GM21515 (cell line): ENCODE results near the gene EVC2.

ENCODE experiments used
- ATAC-seq: cut with Tn5 transposase; IDR thresholded peaks from one replicate; pipeline ENCODE4 v1.9.1; 2021; ENCODE audit not compliant: unreplicated experiment

The EVC2 gene

DNA sequence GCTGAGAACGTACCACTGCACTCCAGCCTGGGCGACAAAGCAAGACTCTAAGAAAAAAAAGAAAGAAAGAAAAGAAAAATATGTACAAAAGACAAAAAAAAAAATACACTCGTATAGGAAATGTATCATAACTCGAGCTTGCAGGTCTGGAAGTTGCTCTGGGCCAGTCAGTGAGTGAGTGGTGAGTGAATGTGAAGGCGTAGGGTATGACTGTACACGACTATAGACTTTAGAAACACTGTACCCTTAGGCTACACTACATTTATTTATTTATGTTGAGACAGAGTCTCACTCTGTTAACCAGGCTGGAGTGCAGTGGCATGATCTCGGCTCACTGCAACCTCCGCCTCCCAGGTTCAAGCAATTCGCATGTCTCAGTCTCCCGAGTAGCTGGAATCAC is 29.4 kb downstream of the EVC2 start:
- no peak for ATAC-seq

DNA sequence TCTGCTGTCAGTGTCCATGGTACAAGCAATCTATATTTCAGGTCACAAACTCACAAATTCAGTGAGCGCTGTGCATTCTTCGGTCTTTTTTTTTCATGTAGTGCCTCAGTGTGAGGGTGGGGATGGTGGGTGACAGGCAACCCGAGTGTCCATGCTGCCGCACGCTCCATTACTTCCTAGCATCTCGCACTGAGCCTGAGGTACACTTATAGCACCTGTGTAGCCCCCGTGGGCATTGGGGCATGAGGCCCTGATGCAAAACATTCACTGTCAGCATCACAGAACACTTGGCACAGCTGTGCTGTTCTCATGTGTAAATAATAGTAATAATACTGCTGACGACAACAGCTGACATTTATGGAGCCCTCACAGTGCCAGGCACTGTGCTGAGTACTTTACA is 31.6 kb downstream of the EVC2 start:
- ATAC-seq: no peak

DNA sequence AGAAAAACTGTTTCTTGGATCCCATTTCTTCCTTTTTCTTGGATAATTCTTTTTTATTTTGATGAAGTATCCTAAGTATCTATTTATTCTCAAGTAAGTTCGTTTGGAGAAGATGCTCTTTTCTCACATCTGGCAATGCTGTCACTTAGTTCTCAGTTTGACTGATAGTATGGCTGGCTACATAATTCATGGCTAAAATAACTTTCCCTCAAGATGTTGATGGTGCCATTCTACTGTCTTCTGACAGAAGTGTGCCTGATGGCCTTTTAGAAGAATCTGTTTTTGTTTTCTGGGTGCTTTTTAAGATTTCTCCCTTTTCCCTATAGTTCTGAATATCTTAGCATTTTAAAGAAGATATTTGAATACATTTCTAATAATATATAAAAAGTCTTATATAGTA is 41.6 kb downstream of the EVC2 start:
- no peak for ATAC-seq

DNA sequence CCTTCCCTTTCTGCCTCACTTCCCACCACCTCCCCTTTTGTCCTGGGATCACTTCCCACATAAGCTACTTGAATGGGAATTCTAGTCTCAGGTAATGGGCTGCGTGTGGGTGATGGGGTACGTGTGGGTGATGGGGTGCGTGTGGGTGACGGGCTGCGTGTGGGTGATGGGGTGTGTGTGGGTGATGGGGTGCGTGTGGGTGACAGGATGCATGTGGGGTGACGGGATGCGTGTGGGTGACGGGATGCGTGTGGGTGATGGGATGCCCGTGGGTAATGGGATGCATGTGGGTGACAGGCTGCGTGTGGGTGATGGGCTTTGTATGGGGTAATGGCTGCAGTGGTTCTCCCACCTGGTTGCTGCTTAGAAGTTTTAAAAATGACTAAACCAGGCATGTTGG is 43.6 kb downstream of the EVC2 start:
- no peak for ATAC-seq

DNA sequence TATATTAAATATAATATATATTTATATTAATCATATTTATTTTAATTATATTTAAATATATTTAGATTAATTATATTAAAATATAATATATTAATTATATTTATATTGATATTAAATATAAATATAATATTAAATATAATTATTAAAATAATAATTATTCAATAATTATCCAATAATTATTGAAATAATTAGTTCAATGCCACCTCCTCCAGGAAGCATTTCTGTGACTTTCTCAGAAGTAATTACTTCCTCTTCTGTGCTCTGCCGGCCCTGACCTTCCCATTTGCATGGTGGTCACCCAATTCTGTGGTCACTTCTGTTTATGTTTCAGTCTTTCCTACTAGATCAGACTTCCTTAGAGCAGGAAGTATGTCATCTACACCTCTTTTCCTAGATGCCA is 45.8 kb downstream of the EVC2 start:
- ATAC-seq: no peak

DNA sequence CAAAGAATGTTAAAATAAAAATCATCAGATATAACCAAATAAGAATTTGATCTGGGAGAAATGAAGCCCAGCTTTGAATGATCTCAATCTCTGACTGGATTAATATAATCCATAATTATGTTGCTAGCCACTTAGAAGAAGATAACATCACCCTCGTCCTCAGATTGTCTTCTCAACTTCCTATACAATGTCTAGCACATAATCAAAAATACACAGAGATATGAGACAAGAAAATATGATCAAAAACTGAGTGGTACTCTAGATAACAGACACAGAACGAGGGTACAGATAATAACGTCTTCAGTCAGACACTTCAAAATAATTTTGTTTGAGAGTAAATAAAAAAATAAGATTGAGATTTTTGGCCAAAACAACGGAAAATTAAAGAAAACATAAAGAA is 47.1 kb downstream of the EVC2 start:
- no peak for ATAC-seq

- no peak for ATAC-seq
Observed at GRCh38 chr4:5660185-5660584, 48.2 kb downstream of the EVC2 start.

GRCh38 chr4:5658974-5659373 is 49.4 kb downstream of the EVC2 start:
- ATAC-seq: no peak

GRCh38 chr4:5656415-5656814 is 51.9 kb downstream of the EVC2 start:
- ATAC-seq: no peak

GRCh38 chr4:5654791-5655190 is 53.6 kb downstream of the EVC2 start:
- ATAC-seq: no peak

GRCh38 chr4:5651089-5651488 is 57.3 kb downstream of the EVC2 start:
- ATAC-seq: no peak

- no peak for ATAC-seq
Observed at GRCh38 chr4:5650040-5650439, 58.3 kb downstream of the EVC2 start.

DNA sequence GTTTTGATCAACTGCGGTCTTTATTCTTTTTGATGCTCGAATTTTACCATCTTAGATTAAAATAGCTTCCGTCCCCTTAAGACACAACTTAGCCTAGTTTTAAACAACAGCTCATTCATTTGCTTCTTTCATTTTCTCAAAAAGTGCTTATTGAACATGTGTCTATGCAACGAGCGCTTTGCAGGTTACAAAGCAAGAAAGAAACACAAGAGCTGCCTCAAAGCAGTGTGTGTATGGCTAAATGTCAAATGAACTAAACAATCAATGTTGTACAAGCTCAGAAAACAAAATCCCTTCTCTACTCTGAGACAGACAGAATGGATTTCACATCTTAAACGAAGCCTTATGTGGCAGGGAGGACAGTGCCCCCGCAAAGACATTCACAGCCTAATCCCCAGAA is 61.0 kb downstream of the EVC2 start:
- no peak for ATAC-seq

GRCh38 chr4:5640096-5640495 is 68.3 kb downstream of the EVC2 start:
- no peak for ATAC-seq

GRCh38 chr4:5639556-5639955 is 68.8 kb downstream of the EVC2 start:
- no peak for ATAC-seq

GRCh38 chr4:5638976-5639375 is 69.4 kb downstream of the EVC2 start:
- no peak for ATAC-seq

GRCh38 chr4:5638316-5638715 is 70.0 kb downstream of the EVC2 start:
- ATAC-seq: no peak

GRCh38 chr4:5636766-5637670 is 71.3 kb downstream of the EVC2 start:
- no peak for ATAC-seq

- ATAC-seq: no peak
Observed at GRCh38 chr4:5635826-5636195, 72.5 kb downstream of the EVC2 start.

- ATAC-seq: no peak
Observed at GRCh38 chr4:5632571-5632970, 75.8 kb downstream of the EVC2 start.

GRCh38 chr4:5632066-5632440 is 76.3 kb downstream of the EVC2 start:
- no peak for ATAC-seq

GRCh38 chr4:5631352-5632065 is 76.8 kb downstream of the EVC2 start:
- ATAC-seq: no peak

GRCh38 chr4:5630762-5631161 is 77.6 kb downstream of the EVC2 start:
- ATAC-seq: no peak
